ENCODE results near the gene HUWE1.
"Not testable (repeated sequence)": the region's sequence is repeated elsewhere in the genome, so short reads cannot be mapped to it uniquely, and the experiment has no call there.

GRCh38 chrX:53721610-53722009, 35.1 kb upstream of the HUWE1 start:
- TF ChIP-seq, protein P1, sequence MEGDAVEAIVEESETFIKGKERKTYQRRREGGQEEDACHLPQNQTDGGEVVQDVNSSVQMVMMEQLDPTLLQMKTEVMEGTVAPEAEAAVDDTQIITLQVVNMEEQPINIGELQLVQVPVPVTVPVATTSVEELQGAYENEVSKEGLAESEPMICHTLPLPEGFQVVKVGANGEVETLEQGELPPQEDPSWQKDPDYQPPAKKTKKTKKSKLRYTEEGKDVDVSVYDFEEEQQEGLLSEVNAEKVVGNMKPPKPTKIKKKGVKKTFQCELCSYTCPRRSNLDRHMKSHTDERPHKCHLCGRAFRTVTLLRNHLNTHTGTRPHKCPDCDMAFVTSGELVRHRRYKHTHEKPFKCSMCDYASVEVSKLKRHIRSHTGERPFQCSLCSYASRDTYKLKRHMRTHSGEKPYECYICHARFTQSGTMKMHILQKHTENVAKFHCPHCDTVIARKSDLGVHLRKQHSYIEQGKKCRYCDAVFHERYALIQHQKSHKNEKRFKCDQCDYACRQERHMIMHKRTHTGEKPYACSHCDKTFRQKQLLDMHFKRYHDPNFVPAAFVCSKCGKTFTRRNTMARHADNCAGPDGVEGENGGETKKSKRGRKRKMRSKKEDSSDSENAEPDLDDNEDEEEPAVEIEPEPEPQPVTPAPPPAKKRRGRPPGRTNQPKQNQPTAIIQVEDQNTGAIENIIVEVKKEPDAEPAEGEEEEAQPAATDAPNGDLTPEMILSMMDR (IDR thresholded peaks at IDR 0.05) = not testable (repeated sequence)
- not testable (repeated sequence) for TF ChIP-seq POLR2A (IDR thresholded peaks at IDR 0.05)
